ENCODE results near the gene ZBTB17. TPM values are rescaled to one million over a fixed set of nuclear protein-coding genes. Genes with fewer than 3 reads are reported as not detected.

ZBTB17 gene
- total and polyA plus RNA-seq, 10 of the 15 experiments (the other 5 are each of a cell fraction or from before 2014, with no cell fraction given): 0.87 to 59.4 (median 38.7) TPM

DNA sequence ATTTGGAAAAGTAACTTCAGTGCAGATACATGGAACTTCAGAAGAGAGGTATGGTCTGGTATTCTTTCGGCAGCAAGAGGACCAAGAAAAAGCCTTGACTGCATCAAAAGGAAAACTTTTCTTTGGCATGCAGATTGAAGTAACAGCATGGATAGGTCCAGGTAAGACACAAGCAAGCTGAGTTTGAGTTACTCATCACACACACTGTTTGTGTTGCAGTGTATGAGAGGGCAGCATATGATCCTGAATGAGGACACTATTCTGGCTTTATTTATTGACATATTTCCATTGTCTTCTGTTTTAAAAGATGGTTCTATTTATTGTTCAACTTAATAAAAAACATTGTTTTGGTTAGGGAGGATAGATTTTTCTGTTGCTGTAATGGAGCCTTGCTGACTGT is 64.8 kb downstream of the ZBTB17 start:
- intact Hi-C loops (cut with micrococcal nuclease; ENCODE audit: unreplicated experiment) (loop anchor here (10.0 kb wide), 1 partner anchor 96 kb away; no protein-coding TSS in a partner anchor), in situ Hi-C loops (cut with MboI) (no loop called here)
- no peak overlapping the region for H3K27ac ChIP-seq (ENCODE audit: control insufficient read depth, insufficient read depth)
- no peaks in the 10 kb centered on the region for H4K20me1 ChIP-seq (ENCODE audit: control insufficient read depth, insufficient read depth)
- no peak overlapping the region for H3K9ac ChIP-seq (ENCODE audit: control insufficient read depth, insufficient read depth, low read length)
- no peak for TF ChIP-seq EP300 (IDR thresholded peaks at IDR 0.05; ENCODE audit: borderline replicate concordance in 1 of 2, control insufficient read depth in 1 of 2, low read depth in 2 of 2, low read length in 2 of 2)
- TF ChIP-seq, protein P1, sequence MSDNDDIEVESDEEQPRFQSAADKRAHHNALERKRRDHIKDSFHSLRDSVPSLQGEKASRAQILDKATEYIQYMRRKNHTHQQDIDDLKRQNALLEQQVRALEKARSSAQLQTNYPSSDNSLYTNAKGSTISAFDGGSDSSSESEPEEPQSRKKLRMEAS (IDR thresholded peaks at IDR 0.05; ENCODE audit: low read depth, low read length): no peak
- TF ChIP-seq POLR2AphosphoS5 (IDR thresholded peaks at IDR 0.05; ENCODE audit: low read length): no peak
- TF ChIP-seq, protein P2, sequence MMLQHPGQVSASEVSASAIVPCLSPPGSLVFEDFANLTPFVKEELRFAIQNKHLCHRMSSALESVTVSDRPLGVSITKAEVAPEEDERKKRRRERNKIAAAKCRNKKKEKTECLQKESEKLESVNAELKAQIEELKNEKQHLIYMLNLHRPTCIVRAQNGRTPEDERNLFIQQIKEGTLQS (IDR thresholded peaks at IDR 0.05; ENCODE audit: borderline replicate concordance, extremely low read depth, low read depth, low read length): no peak
- TF ChIP-seq, protein P3, sequence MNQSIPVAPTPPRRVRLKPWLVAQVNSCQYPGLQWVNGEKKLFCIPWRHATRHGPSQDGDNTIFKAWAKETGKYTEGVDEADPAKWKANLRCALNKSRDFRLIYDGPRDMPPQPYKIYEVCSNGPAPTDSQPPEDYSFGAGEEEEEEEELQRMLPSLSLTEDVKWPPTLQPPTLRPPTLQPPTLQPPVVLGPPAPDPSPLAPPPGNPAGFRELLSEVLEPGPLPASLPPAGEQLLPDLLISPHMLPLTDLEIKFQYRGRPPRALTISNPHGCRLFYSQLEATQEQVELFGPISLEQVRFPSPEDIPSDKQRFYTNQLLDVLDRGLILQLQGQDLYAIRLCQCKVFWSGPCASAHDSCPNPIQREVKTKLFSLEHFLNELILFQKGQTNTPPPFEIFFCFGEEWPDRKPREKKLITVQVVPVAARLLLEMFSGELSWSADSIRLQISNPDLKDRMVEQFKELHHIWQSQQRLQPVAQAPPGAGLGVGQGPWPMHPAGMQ (IDR thresholded peaks at IDR 0.05; ENCODE audit: borderline replicate concordance): no peak
- no peak for TF ChIP-seq BRCA1 (IDR thresholded peaks at IDR 0.05; ENCODE audit: low read depth, low read length)
- TF ChIP-seq, protein P4, sequence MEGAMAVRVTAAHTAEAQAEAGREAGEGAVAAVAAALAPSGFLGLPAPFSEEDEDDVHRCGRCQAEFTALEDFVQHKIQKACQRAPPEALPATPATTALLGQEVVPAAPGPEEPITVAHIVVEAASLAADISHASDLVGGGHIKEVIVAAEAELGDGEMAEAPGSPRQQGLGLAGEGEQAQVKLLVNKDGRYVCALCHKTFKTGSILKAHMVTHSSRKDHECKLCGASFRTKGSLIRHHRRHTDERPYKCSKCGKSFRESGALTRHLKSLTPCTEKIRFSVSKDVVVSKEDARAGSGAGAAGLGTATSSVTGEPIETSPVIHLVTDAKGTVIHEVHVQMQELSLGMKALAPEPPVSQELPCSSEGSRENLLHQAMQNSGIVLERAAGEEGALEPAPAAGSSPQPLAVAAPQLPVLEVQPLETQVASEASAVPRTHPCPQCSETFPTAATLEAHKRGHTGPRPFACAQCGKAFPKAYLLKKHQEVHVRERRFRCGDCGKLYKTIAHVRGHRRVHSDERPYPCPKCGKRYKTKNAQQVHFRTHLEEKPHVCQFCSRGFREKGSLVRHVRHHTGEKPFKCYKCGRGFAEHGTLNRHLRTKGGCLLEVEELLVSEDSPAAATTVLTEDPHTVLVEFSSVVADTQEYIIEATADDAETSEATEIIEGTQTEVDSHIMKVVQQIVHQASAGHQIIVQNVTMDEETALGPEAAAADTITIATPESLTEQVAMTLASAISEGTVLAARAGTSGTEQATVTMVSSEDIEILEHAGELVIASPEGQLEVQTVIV (IDR thresholded peaks at IDR 0.05; ENCODE audit: borderline replicate concordance, partially characterized antibody): no peak
- H3K79me2 ChIP-seq (ENCODE audit: control insufficient read depth, insufficient read depth, low read length): peaks cover 19% of the 10 kb centered on the region
- H3K27me3 ChIP-seq (replicated peaks in 1 of 2; ENCODE audit: control insufficient read depth in 2 of 2, insufficient read depth in 2 of 2, low read length in 1 of 2): no peaks in the 10 kb centered on the region
- no TSS peak for BruUV-seq (replicated peaks)
- ATAC-seq (no peak), DNase-seq (ENCODE audit: low read depth, low spot score) (no peak), FAIRE-seq (no peak)
- H3K4me2 ChIP-seq (ENCODE audit: control insufficient read depth, insufficient read depth): no peak overlapping the region
- WGBS (ENCODE audit: insufficient coverage, insufficient replicate concordance, low lambda C conversion rate, missing lambda C conversion rate): 96% methylated on average over 1 of the region's 1 CpG
- H2AFZ ChIP-seq (ENCODE audit: control insufficient read depth, low read depth, low read length): no peak overlapping the region
- SMC1A ChIA-PET (ENCODE audit: uncharacterized antibody, unreplicated experiment): interaction anchor here (0.9 to 2.0 kb wide), 4 partner anchors 12 to 96 kb away, joined by 3 to 4 read pairs (median 3); partner anchors contain the start of gene ZBTB17
- no peaks in the 10 kb centered on the region for H3K9me3 ChIP-seq (replicated peaks; ENCODE audit: control insufficient read depth, insufficient read depth, low read length)
- H3K36me3 ChIP-seq (ENCODE audit: control insufficient read depth in 2 of 2, insufficient read depth in 2 of 2, low read length in 1 of 2): peaks cover 3 to 20% of the 10 kb centered on the region in 2 experiments
- H3K4me1 ChIP-seq (ENCODE audit: control insufficient read depth, insufficient read depth, low read length): peaks cover 8% of the 10 kb centered on the region
- H3K4me3 ChIP-seq: no peak overlapping the region
- RAD21 ChIA-PET (ENCODE audit: unreplicated experiment): no interaction called here
- CTCF ChIA-PET: interaction anchor here (0.5 to 2.0 kb wide), 4 partner anchors 96 to 127 kb away, joined by 3 to 7 read pairs (median 5); no protein-coding TSS in a partner anchor
- POLR2A ChIA-PET: interaction anchor here (0.6 kb wide), 1 partner anchor 27 kb away, joined by 5 read pairs; no protein-coding TSS in a partner anchor
